HG03460 (cell line): ENCODE measurements around the gene GALNT17.
"Not testable (repeated sequence)": the region's sequence is repeated elsewhere in the genome, so short reads cannot be mapped to it uniquely, and the experiment has no call there.

Experiments
- ATAC-seq: cut with Tn5 transposase; IDR thresholded peaks from one replicate; pipeline ENCODE4 v1.9.1; 2021; ENCODE audit not compliant: unreplicated experiment

The GALNT17 gene

GRCh38 chr7:71613313-71613712 lies 481.4 kb downstream of the GALNT17 start:
- ATAC-seq = no peak

GRCh38 chr7:71615017-71615416 lies 483.1 kb downstream of the GALNT17 start:
- ATAC-seq = no peak

GRCh38 chr7:71616217-71616616 lies 484.3 kb downstream of the GALNT17 start:
- ATAC-seq = no peak

GRCh38 chr7:71618278-71618677 lies 486.3 kb downstream of the GALNT17 start:
- no peak for ATAC-seq

GRCh38 chr7:71625545-71625944 lies 493.6 kb downstream of the GALNT17 start:
- no peak for ATAC-seq

GRCh38 chr7:71626206-71626605 lies 494.3 kb downstream of the GALNT17 start:
- no peak for ATAC-seq

- no peak for ATAC-seq
Measured at GRCh38 chr7:71627651-71628050, 495.7 kb downstream of the GALNT17 start.

GRCh38 chr7:71630516-71630915 lies 498.6 kb downstream of the GALNT17 start:
- no peak for ATAC-seq

- ATAC-seq = no peak
Measured at GRCh38 chr7:71633551-71634008, 501.6 kb downstream of the GALNT17 start.

GRCh38 chr7:71635849-71636248 lies 503.9 kb downstream of the GALNT17 start:
- not testable (repeated sequence) for ATAC-seq

- no peak for ATAC-seq
Measured at GRCh38 chr7:71636329-71636728, 504.4 kb downstream of the GALNT17 start.

- ATAC-seq = no peak
Measured at GRCh38 chr7:71637578-71637977, 505.6 kb downstream of the GALNT17 start.

- ATAC-seq = no peak
Measured at GRCh38 chr7:71638108-71638507, 506.2 kb downstream of the GALNT17 start.

- ATAC-seq = no peak
Measured at GRCh38 chr7:71639382-71640085, 507.6 kb downstream of the GALNT17 start.

- ATAC-seq = not testable (repeated sequence)
Measured at GRCh38 chr7:71643031-71643430, 511.1 kb downstream of the GALNT17 start.

- no peak for ATAC-seq
Measured at GRCh38 chr7:71645836-71646235, 513.9 kb downstream of the GALNT17 start.

GRCh38 chr7:71649812-71650211 lies 517.9 kb downstream of the GALNT17 start:
- no peak for ATAC-seq

GRCh38 chr7:71650653-71651337 lies 518.9 kb downstream of the GALNT17 start:
- no peak for ATAC-seq

GRCh38 chr7:71652510-71652909 lies 520.6 kb downstream of the GALNT17 start:
- no peak for ATAC-seq

- no peak for ATAC-seq
Measured at GRCh38 chr7:71657386-71657785, 525.4 kb downstream of the GALNT17 start.

GRCh38 chr7:71659622-71660021 lies 527.7 kb downstream of the GALNT17 start:
- ATAC-seq = no peak

- no peak for ATAC-seq
Measured at GRCh38 chr7:71661671-71662224, 529.8 kb downstream of the GALNT17 start.
